IPS-18a (cell line): ENCODE data around the gene DLGAP1.

Experiments used
- H3K27ac ChIP-seq: one replicate; pipeline ENCODE4 v1.5.1; 2013; ENCODE audit warnings: low read length
- H3K27me3 ChIP-seq: one replicate; pipeline ENCODE4 v1.6.1; 2013; ENCODE audit warnings: mild to moderate bottlenecking, low read length; ENCODE audit not compliant: control insufficient read depth, insufficient read depth
- H3K36me3 ChIP-seq: one replicate; pipeline ENCODE4 v1.6.1; 2013; ENCODE audit warnings: low read depth, low read length; ENCODE audit not compliant: control insufficient read depth
- H3K4me1 ChIP-seq: one replicate; pipeline ENCODE4 v1.6.1; 2013; ENCODE audit warnings: low read depth, low read length; ENCODE audit not compliant: control insufficient read depth
- H3K4me3 ChIP-seq: one replicate; pipeline ENCODE4 v1.5.1; 2013; ENCODE audit warnings: low read length
- H3K9ac ChIP-seq: one replicate; pipeline ENCODE4 v1.6.1; 2013; ENCODE audit warnings: mild to moderate bottlenecking, low read length, moderate library complexity
- H3K9me3 ChIP-seq: one replicate; pipeline ENCODE4 v1.6.1; 2013; ENCODE audit warnings: low read depth, low read length; ENCODE audit not compliant: control insufficient read depth

The DLGAP1 gene

GRCh38 chr18:3821524-3821923 lies 633.6 kb downstream of the DLGAP1 start:
- Histone ChIP-seq H3K36me3 (no peaks in the 10 kb centered on the region), H3K4me3 (no peak overlapping the region), H3K4me1 (peaks cover 8% of the 10 kb centered on the region), H3K9me3 (no peaks in the 10 kb centered on the region), H3K27me3 (no peaks in the 10 kb centered on the region), H3K9ac (no peak overlapping the region), H3K27ac (no peak overlapping the region)

GRCh38 chr18:3819961-3820360 lies 635.1 kb downstream of the DLGAP1 start:
- Histone ChIP-seq H3K9ac (no peak overlapping the region), H3K27ac (no peak overlapping the region), H3K36me3 (no peaks in the 10 kb centered on the region), H3K9me3 (no peaks in the 10 kb centered on the region), H3K27me3 (no peaks in the 10 kb centered on the region), H3K4me3 (no peak overlapping the region), H3K4me1 (peaks cover 8% of the 10 kb centered on the region)

- Histone ChIP-seq H3K9ac (no peak overlapping the region), H3K4me1 (peaks cover under 1% of the 10 kb centered on the region), H3K27ac (no peak overlapping the region), H3K36me3 (peaks cover 9% of the 10 kb centered on the region), H3K9me3 (no peaks in the 10 kb centered on the region), H3K27me3 (no peaks in the 10 kb centered on the region), H3K4me3 (no peak overlapping the region)
Measured at GRCh38 chr18:3816610-3817363, 638.3 kb downstream of the DLGAP1 start.

- H3K9ac ChIP-seq: no peak overlapping the region
- no peak overlapping the region for H3K27ac ChIP-seq
- no peak overlapping the region for H3K4me3 ChIP-seq
- no peaks in the 10 kb centered on the region for H3K27me3 ChIP-seq
- no peaks in the 10 kb centered on the region for H3K4me1 ChIP-seq
- no peaks in the 10 kb centered on the region for H3K9me3 ChIP-seq
- peaks cover 9% of the 10 kb centered on the region for H3K36me3 ChIP-seq
Measured at GRCh38 chr18:3815991-3816390, 639.1 kb downstream of the DLGAP1 start.

DNA sequence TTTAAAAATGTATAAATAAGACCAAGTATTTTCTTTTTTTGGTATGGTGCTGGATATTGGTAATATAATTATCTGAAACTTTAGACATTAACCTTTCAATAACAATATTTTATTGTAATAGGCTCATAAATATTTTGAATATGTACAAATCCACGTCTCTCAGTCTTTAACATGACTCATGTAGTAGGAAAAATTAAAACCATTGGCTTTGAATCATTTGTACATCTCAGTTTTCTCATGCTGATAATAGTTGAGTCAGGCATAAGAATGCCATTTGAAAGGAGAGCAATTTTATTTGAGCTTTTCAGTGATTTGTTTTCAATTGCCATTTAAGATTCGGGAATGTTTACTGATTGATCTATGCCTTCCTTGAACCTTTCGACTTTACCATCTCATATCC lies 640.3 kb downstream of the DLGAP1 start:
- Histone ChIP-seq H3K27me3 (no peaks in the 10 kb centered on the region), H3K9ac (no peak overlapping the region), H3K4me3 (no peak overlapping the region), H3K27ac (no peak overlapping the region), H3K9me3 (no peaks in the 10 kb centered on the region), H3K4me1 (no peaks in the 10 kb centered on the region), H3K36me3 (peaks cover 9% of the 10 kb centered on the region)

GRCh38 chr18:3810296-3810695 lies 644.8 kb downstream of the DLGAP1 start:
- Histone ChIP-seq H3K4me1 (peaks cover 5% of the 10 kb centered on the region), H3K4me3 (no peak overlapping the region), H3K27me3 (no peaks in the 10 kb centered on the region), H3K9me3 (no peaks in the 10 kb centered on the region), H3K27ac (no peak overlapping the region), H3K9ac (no peak overlapping the region), H3K36me3 (peaks cover 9% of the 10 kb centered on the region)

DNA sequence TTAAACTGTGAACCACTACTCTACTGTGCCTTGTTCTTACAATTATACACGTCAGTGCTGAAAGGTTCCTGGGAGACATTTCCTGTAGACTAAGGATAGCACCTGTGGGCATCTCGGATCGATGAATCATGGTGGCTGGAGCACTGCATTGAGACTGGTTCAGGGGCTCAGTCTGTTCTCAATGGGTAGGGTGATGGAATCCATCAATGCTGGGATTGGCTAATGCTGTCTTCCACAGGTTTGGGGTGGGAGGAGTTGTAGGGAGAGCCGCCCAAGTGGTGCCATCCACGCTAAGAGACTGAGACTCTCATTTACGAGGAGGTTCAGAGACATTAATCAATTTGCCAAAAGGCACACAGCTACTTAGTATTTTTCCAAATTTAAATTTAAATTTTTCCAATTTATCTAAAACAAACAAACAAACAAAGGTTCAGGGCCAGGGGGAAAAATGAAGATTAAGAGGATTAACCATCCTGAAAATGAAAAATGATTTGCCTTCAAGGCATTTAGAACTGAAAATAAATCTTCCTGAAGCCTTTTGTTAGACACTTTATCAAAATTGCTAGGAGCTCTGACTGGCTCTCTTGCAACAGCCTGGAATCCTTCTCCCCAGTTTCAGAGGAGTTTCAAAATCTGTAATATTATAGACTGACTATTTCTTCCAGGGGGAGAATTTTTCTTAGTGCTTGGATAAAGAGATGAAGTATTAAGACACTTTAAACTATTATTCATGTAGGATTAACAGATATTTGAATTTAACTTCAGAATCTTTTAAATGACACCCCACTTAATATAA lies 645.9 kb downstream of the DLGAP1 start:
- no peaks in the 10 kb centered on the region for H3K9me3 ChIP-seq
- no peak overlapping the region for H3K27ac ChIP-seq
- no peak overlapping the region for H3K4me3 ChIP-seq
- H3K9ac ChIP-seq: no peak overlapping the region
- peaks cover 5% of the 10 kb centered on the region for H3K4me1 ChIP-seq
- H3K27me3 ChIP-seq: no peaks in the 10 kb centered on the region
- peaks cover 9% of the 10 kb centered on the region for H3K36me3 ChIP-seq

DNA sequence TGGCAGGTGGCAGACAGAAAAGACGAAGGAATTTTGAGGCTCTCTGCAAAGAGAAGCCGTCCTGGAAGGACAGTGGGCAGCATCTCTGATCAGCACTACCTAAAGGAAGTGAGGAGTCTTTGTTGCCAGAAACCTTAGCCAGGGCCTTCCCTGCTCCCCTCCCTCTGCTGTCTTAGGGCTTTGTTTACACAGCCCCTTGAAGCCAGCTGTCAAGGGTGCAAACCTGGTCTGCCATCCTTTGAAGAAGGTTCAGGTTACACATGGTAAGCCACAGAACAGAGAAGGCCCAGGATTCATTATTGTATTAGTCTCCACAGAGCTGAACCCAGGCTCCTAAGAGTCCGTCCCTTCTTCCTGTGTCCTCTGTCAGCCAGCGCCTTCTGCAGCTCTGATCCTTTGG lies 648.5 kb downstream of the DLGAP1 start:
- Histone ChIP-seq H3K4me1 (peaks cover 5% of the 10 kb centered on the region), H3K9ac (no peak overlapping the region), H3K27ac (no peak overlapping the region), H3K9me3 (no peaks in the 10 kb centered on the region), H3K27me3 (no peaks in the 10 kb centered on the region), H3K36me3 (no peaks in the 10 kb centered on the region), H3K4me3 (no peak overlapping the region)

- no peaks in the 10 kb centered on the region for H3K36me3 ChIP-seq
- H3K4me3 ChIP-seq: no peak overlapping the region
- no peaks in the 10 kb centered on the region for H3K9me3 ChIP-seq
- no peaks in the 10 kb centered on the region for H3K27me3 ChIP-seq
- H3K27ac ChIP-seq: no peak overlapping the region
- H3K9ac ChIP-seq: no peak overlapping the region
- H3K4me1 ChIP-seq: peaks cover 5% of the 10 kb centered on the region
Measured at GRCh38 chr18:3804336-3804735, 650.8 kb downstream of the DLGAP1 start.

- Histone ChIP-seq H3K4me1 (peaks cover 5% of the 10 kb centered on the region), H3K27ac (no peak overlapping the region), H3K4me3 (no peak overlapping the region)
Measured at GRCh38 chr18:3803350-3803749, 651.8 kb downstream of the DLGAP1 start.

DNA sequence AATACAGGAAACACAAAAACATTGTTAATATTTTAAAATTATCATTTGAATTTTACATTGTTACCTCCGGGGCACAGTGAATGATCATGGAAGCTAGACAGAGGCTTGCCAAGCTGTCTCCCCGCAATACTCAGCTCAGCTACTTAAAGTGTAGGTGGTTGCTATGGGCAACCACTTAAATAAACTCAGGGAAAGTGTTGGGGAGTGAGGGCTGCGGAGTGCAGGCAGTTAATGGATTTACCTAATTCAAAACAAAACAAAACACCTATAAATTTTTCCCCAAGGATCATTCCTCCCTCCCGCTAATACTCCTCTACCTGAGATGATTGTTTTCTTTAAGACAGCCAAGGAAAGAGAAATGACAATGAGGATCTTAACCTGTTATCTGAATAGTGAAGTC lies 655.6 kb downstream of the DLGAP1 start:
- H3K27ac ChIP-seq: peak overlapping the region; percentile 25
- H3K36me3 ChIP-seq: no peaks in the 10 kb centered on the region
- no peak overlapping the region for H3K9ac ChIP-seq
- no peaks in the 10 kb centered on the region for H3K4me1 ChIP-seq
- H3K9me3 ChIP-seq: no peaks in the 10 kb centered on the region
- H3K4me3 ChIP-seq: no peak overlapping the region
- H3K27me3 ChIP-seq: no peaks in the 10 kb centered on the region

More at GRCh38 chr18:3803350-3803749, 651.8 kb downstream of the DLGAP1 start:
- H3K27me3 ChIP-seq: no peaks in the 10 kb centered on the region
- no peaks in the 10 kb centered on the region for H3K36me3 ChIP-seq
- H3K9me3 ChIP-seq: no peaks in the 10 kb centered on the region
- no peak overlapping the region for H3K9ac ChIP-seq

- no peaks in the 10 kb centered on the region for H3K36me3 ChIP-seq
- no peaks in the 10 kb centered on the region for H3K9me3 ChIP-seq
- no peak overlapping the region for H3K27ac ChIP-seq
- H3K4me1 ChIP-seq: no peaks in the 10 kb centered on the region
- H3K4me3 ChIP-seq: no peak overlapping the region
- no peaks in the 10 kb centered on the region for H3K27me3 ChIP-seq
- no peak overlapping the region for H3K9ac ChIP-seq
Measured at GRCh38 chr18:3798032-3798431, 657.1 kb downstream of the DLGAP1 start.
